Stimulated activated effector memory CD8-positive, alpha-beta T cell treated with anti-CD3 and anti-CD28 coated beads, Interleukin-12 subunit alpha, Interleukin-12 subunit beta, amount 100 ng/mL, for 72 hours (primary cell): Measurements from ENCODE around the gene SERF2.
"Not testable (repeated sequence)": the region's sequence is repeated elsewhere in the genome, so short reads cannot be mapped to it uniquely, and the experiment has no call there.

ENCODE experiments used
- ATAC-seq: fragments of 150-1000 bp; cut with Tn5 transposase; 2 replicates; pipeline ENCODE4 v1.10.0; 2021
- DNase-seq, 2 donors: peaks; one replicate each; pipeline ENCODE4 v3.0.0; 2021 to 2022; ENCODE audit warnings: low spot score in 2 of 2
- H3K27ac Mint-ChIP-seq: one replicate; pipeline ENCODE4 v1.8.0; 2022; ENCODE audit warnings: mild to moderate bottlenecking, mixed read lengths
- H3K36me3 Mint-ChIP-seq: one replicate; pipeline ENCODE4 v1.8.0; 2022; ENCODE audit warnings: mild to moderate bottlenecking, mixed read lengths
- H3K4me1 Mint-ChIP-seq: one replicate; pipeline ENCODE4 v1.8.0; 2022; ENCODE audit warnings: mixed read lengths
- H3K4me3 Mint-ChIP-seq: one replicate; pipeline ENCODE4 v1.8.0; 2022; ENCODE audit warnings: mild to moderate bottlenecking, mixed read lengths
- H3K9me3 Mint-ChIP-seq: one replicate; pipeline ENCODE4 v1.8.0; 2022; ENCODE audit warnings: mixed read lengths

The SERF2 gene

GRCh38 chr15:43808435-43808950 lies 16.4 kb downstream of the SERF2 start:
- Mint-ChIP-seq H3K27ac (no peak overlapping the region), H3K9me3 (no peaks in the 10 kb centered on the region), H3K36me3 (peaks cover 100% of the 10 kb centered on the region), H3K4me1 (no peaks in the 10 kb centered on the region), H3K4me3 (no peak overlapping the region)
- ATAC-seq (no peak), DNase-seq (no peak)

- H3K4me3 Mint-ChIP-seq: no peak overlapping the region
Measured at GRCh38 chr15:43808960-43809678, 17.0 kb downstream of the SERF2 start.

GRCh38 chr15:43815064-43815463 lies 22.9 kb downstream of the SERF2 start:
- DNase-seq, H3K9me3 Mint-ChIP-seq, H3K4me3 Mint-ChIP-seq, ATAC-seq, H3K4me1 Mint-ChIP-seq: not testable (repeated sequence)
- peaks cover 95% of the 10 kb centered on the region for H3K36me3 Mint-ChIP-seq
- H3K27ac Mint-ChIP-seq: peak overlapping the region; percentile 8

More at GRCh38 chr15:43808960-43809678, 17.0 kb downstream of the SERF2 start:
- Mint-ChIP-seq H3K27ac (no peak overlapping the region), H3K36me3 (peaks cover 100% of the 10 kb centered on the region), H3K4me1 (no peaks in the 10 kb centered on the region), H3K9me3 (no peaks in the 10 kb centered on the region)
- DNase-seq (no peak), ATAC-seq (no peak)

GRCh38 chr15:43821505-43821904 lies 29.4 kb downstream of the SERF2 start:
- H3K9me3 Mint-ChIP-seq: no peaks in the 10 kb centered on the region
- DNase-seq: no peak
- no peak for ATAC-seq
- peaks cover 67% of the 10 kb centered on the region for H3K36me3 Mint-ChIP-seq
- H3K27ac Mint-ChIP-seq: no peak overlapping the region
- H3K4me3 Mint-ChIP-seq: peak overlapping the region; percentile 91
- H3K4me1 Mint-ChIP-seq: peaks cover 27% of the 10 kb centered on the region

GRCh38 chr15:43824302-43825246 lies 32.5 kb downstream of the SERF2 start, which contains the start of gene MFAP1:
TSS of gene MFAP1 (minus strand) at chr15:43824690. CDS start at chr15:43824569, 121 bp downstream.
- Mint-ChIP-seq H3K9me3 (no peaks in the 10 kb centered on the region), H3K4me3 (peak within 1 kb of the TSS; percentile 91), H3K4me1 (peaks cover 51% of the 10 kb centered on the region), H3K36me3 (peaks cover 60% of the 10 kb centered on the region), H3K27ac (peak within 1 kb of the TSS; percentile 96)
- DNase-seq (peak; percentile 74 to 93), ATAC-seq (peak; percentile 91)

- H3K27ac Mint-ChIP-seq: peak overlapping the region; percentile 96
- H3K4me1 Mint-ChIP-seq: peaks cover 57% of the 10 kb centered on the region
- H3K36me3 Mint-ChIP-seq: peaks cover 63% of the 10 kb centered on the region
- ATAC-seq, DNase-seq, H3K9me3 Mint-ChIP-seq: not testable (repeated sequence)
- H3K4me3 Mint-ChIP-seq: peak overlapping the region; percentile 91
Measured at GRCh38 chr15:43825305-43825704, 33.2 kb downstream of the SERF2 start.

GRCh38 chr15:43826029-43826507 lies 33.9 kb downstream of the SERF2 start:
- peak overlapping the region; percentile 96 for H3K27ac Mint-ChIP-seq
- ATAC-seq (no peak), DNase-seq (no peak)
- H3K9me3 Mint-ChIP-seq: no peaks in the 10 kb centered on the region
- H3K4me1 Mint-ChIP-seq: peaks cover 55% of the 10 kb centered on the region
- peaks cover 63% of the 10 kb centered on the region for H3K36me3 Mint-ChIP-seq
- H3K4me3 Mint-ChIP-seq: peak overlapping the region; percentile 91

GRCh38 chr15:43826508-43827341 lies 34.6 kb downstream of the SERF2 start, which contains the start of gene WDR76:
TSS of gene WDR76 (plus strand) at chr15:43827002. CDS start at chr15:43827033, 31 bp downstream.
- H3K27ac Mint-ChIP-seq: peak within 1 kb of the TSS; percentile 96
- peak within 1 kb of the TSS; percentile 91 for H3K4me3 Mint-ChIP-seq
- DNase-seq (peak; percentile 67 to 87), ATAC-seq (peak; percentile 83)
- no peaks in the 10 kb centered on the region for H3K9me3 Mint-ChIP-seq
- H3K36me3 Mint-ChIP-seq: peaks cover 63% of the 10 kb centered on the region
- H3K4me1 Mint-ChIP-seq: peaks cover 52% of the 10 kb centered on the region

- Mint-ChIP-seq H3K27ac (peak overlapping the region; percentile 96), H3K4me1 (peaks cover 53% of the 10 kb centered on the region), H3K4me3 (peak overlapping the region; percentile 91), H3K36me3 (peaks cover 67% of the 10 kb centered on the region), H3K9me3 (no peaks in the 10 kb centered on the region)
- ATAC-seq (peak; percentile 53), DNase-seq (peak in 1 of 2 donors; percentile 59)
Measured at GRCh38 chr15:43828061-43828657, 36.0 kb downstream of the SERF2 start.

GRCh38 chr15:43829951-43830540 lies 37.9 kb downstream of the SERF2 start:
- DNase-seq, ATAC-seq, H3K9me3 Mint-ChIP-seq: not testable (repeated sequence)
- peaks cover 77% of the 10 kb centered on the region for H3K36me3 Mint-ChIP-seq
- H3K27ac Mint-ChIP-seq: peak overlapping the region; percentile 96
- peak overlapping the region; percentile 91 for H3K4me3 Mint-ChIP-seq
- peaks cover 46% of the 10 kb centered on the region for H3K4me1 Mint-ChIP-seq

- ATAC-seq, DNase-seq, H3K27ac Mint-ChIP-seq, H3K9me3 Mint-ChIP-seq: not testable (repeated sequence)
- Mint-ChIP-seq H3K4me3 (peak overlapping the region; percentile 91), H3K36me3 (peaks cover 84% of the 10 kb centered on the region), H3K4me1 (peaks cover 46% of the 10 kb centered on the region)
Measured at GRCh38 chr15:43830691-43831275, 38.7 kb downstream of the SERF2 start.

GRCh38 chr15:43831519-43832052 lies 39.5 kb downstream of the SERF2 start:
- peaks cover 92% of the 10 kb centered on the region for H3K36me3 Mint-ChIP-seq

GRCh38 chr15:43832485-43832884 lies 40.4 kb downstream of the SERF2 start:
- H3K4me3 Mint-ChIP-seq: peak overlapping the region; percentile 42
- peaks cover 100% of the 10 kb centered on the region for H3K36me3 Mint-ChIP-seq
- H3K27ac Mint-ChIP-seq: peak overlapping the region; percentile 32

More at GRCh38 chr15:43831519-43832052, 39.5 kb downstream of the SERF2 start:
- peak overlapping the region; percentile 42 for H3K4me3 Mint-ChIP-seq
- not testable (repeated sequence) for DNase-seq, ATAC-seq, H3K9me3 Mint-ChIP-seq
- H3K4me1 Mint-ChIP-seq: peaks cover 46% of the 10 kb centered on the region
- H3K27ac Mint-ChIP-seq: peak overlapping the region; percentile 32

More at GRCh38 chr15:43832485-43832884, 40.4 kb downstream of the SERF2 start:
- peaks cover 37% of the 10 kb centered on the region for H3K4me1 Mint-ChIP-seq
- not testable (repeated sequence) for ATAC-seq, DNase-seq, H3K9me3 Mint-ChIP-seq
